OCI-LY7 (cell line): Measurements from ENCODE around the gene KIAA1671. TPM values are rescaled to one million over a fixed set of nuclear protein-coding genes. Genes with fewer than 3 reads are reported as not detected.

Experiments
- BruUV-seq: library from RNA; stranded (reverse); fragments of 400-500 nt; replicated peaks from 2 replicates; lab custom pipeline; 2021; lab: Mats Ljungman, UMichigan
- CTCF ChIA-PET: fragments of 300-600 bp; sonication (Branson Sonifier 250); formaldehyde crosslinking; loops from one replicate; lab custom pipeline; 2022; ENCODE audit warnings: antibody characterized with exemption; ENCODE audit not compliant: unreplicated experiment; lab: Charles Lee
- POLR2A ChIA-PET: fragments of 300-600 bp; sonication (Branson Sonifier 250); formaldehyde crosslinking; loops from one replicate; lab custom pipeline; 2022; ENCODE audit warnings: antibody characterized with exemption; lab: Charles Lee
- DNase-seq: peaks from one replicate; pipeline ENCODE4 v3.0.0-alpha.2; 2015; ENCODE audit warnings: low spot score
- H2AFZ ChIP-seq: fragments of 200-600 bp; sonication (generic), shearing (Covaris generic); 2 replicates; pipeline ENCODE4 v1.6.1; 2014; ENCODE audit warnings: mild to moderate bottlenecking, antibody characterized with exemption, low read length, moderate library complexity
- H3K27ac ChIP-seq: fragments of 200-600 bp; sonication (generic); 2 replicates; pipeline ENCODE4 v1.5.1; 2014; ENCODE audit warnings: mixed run types, low read depth, mild to moderate bottlenecking, moderate library complexity, low read length, inconsistent platforms; ENCODE audit not compliant: poor library complexity, severe bottlenecking
- H3K36me3 ChIP-seq: fragments of 200-600 bp; sonication (generic); 2 replicates; pipeline ENCODE4 v1.6.1; 2014; ENCODE audit warnings: mild to moderate bottlenecking, antibody characterized with exemption, low read length, moderate library complexity, mixed read lengths; ENCODE audit not compliant: insufficient read depth
- H3K4me1 ChIP-seq: fragments of 200-600 bp; sonication (generic); 2 replicates; pipeline ENCODE4 v1.5.1; 2014; ENCODE audit warnings: mild to moderate bottlenecking, low read length; ENCODE audit not compliant: insufficient read depth, poor library complexity, severe bottlenecking
- H3K4me2 ChIP-seq: fragments of 200-600 bp; sonication (generic); 2 replicates; pipeline ENCODE4 v1.6.1; 2014; ENCODE audit warnings: mild to moderate bottlenecking, low read length
- H3K4me3 ChIP-seq: fragments of 200-600 bp; sonication (generic); 2 replicates; pipeline ENCODE4 v1.5.1; 2014; ENCODE audit warnings: mild to moderate bottlenecking, low read depth, low read length; ENCODE audit not compliant: poor library complexity, severe bottlenecking
- H3K79me2 ChIP-seq: fragments of 200-600 bp; sonication (generic); 2 replicates; pipeline ENCODE4 v1.6.1; 2016; ENCODE audit warnings: low read depth, mild to moderate bottlenecking, low read length, moderate library complexity, mixed read lengths; ENCODE audit not compliant: insufficient read depth
- H3K9me2 ChIP-seq: fragments of 200-600 bp; sonication (generic); 2 replicates; pipeline ENCODE4 v1.6.1; 2016; ENCODE audit warnings: mild to moderate bottlenecking, low read length, mixed read lengths; ENCODE audit not compliant: insufficient read depth
- H3K9me3 ChIP-seq: fragments of 200-600 bp; sonication (generic); 2 replicates; pipeline ENCODE4 v1.6.1; 2014; ENCODE audit warnings: mild to moderate bottlenecking, mixed run types, low read length, mixed read lengths
- H4K20me1 ChIP-seq: fragments of 200-600 bp; sonication (generic); 2 replicates; pipeline ENCODE4 v1.6.1; 2014; ENCODE audit warnings: mild to moderate bottlenecking, antibody characterized with exemption, low read length, moderate library complexity, mixed read lengths; ENCODE audit not compliant: insufficient read depth
- CTCF ChIP-seq: fragments of 200-600 bp; sonication (generic); conservative IDR thresholded peaks from 2 replicates; pipeline ENCODE4 v1.5.1; 2014; ENCODE audit warnings: mild to moderate bottlenecking, antibody characterized with exemption, low read length, moderate library complexity, mixed read lengths
- EZH2phosphoT487 ChIP-seq: fragments of 200-600 bp; sonication (generic); IDR thresholded peaks from 2 replicates; pipeline ENCODE4 v1.6.1; 2018; ENCODE audit warnings: low read depth, borderline replicate concordance, mild to moderate bottlenecking, mixed run types, antibody characterized with exemption, low read length, moderate library complexity, mixed read lengths
- intact Hi-C: fragments of 100-400 bp; cut with micrococcal nuclease; formaldehyde crosslinking; loops from one replicate; pipeline ENCODE4 v1.10.0; 2022; ENCODE audit not compliant: unreplicated experiment
- total RNA-seq, 2 experiments: library from RNA; depleted of rRNA in 1 of 2; stranded (reverse); fragments of >200 nt in 1 of 2; shearing (Covaris generic) in 1 of 2; gene quantifications; 2 replicates each; pipeline ENCODE4 v1.2.3, GENCODE V29; 2014 to 2022

The KIAA1671 gene
- total RNA-seq, 2 experiments from 2014 or later, result not detected

- CTCF ChIA-PET, result no interaction called here
- Histone ChIP-seq H3K27ac (no peak overlapping the region), H3K4me1 (no peaks in the 10 kb centered on the region), H3K4me2 (no peak overlapping the region), H3K79me2 (no peaks in the 10 kb centered on the region), H3K36me3 (no peaks in the 10 kb centered on the region), H2AFZ (no peak overlapping the region), H3K4me3 (no peak overlapping the region), H4K20me1 (no peaks in the 10 kb centered on the region), H3K9me3 (no peaks in the 10 kb centered on the region), H3K9me2 (no peaks in the 10 kb centered on the region)
- intact Hi-C loops, result no loop called here
- POLR2A ChIA-PET, result no interaction called here
- no peak for DNase-seq
- TF ChIP-seq EZH2phosphoT487, result no peak
- no peak for TF ChIP-seq CTCF
- no TSS peak for BruUV-seq
These were observed 8.8 kb downstream of the KIAA1671 start for GRCh38 chr22:24961217-24961844.

GRCh38 chr22:24962094-24962493 is 9.6 kb downstream of the KIAA1671 start:
- Histone ChIP-seq H3K9me2 (no peaks in the 10 kb centered on the region), H3K9me3 (no peaks in the 10 kb centered on the region), H3K4me2 (no peak overlapping the region), H3K79me2 (no peaks in the 10 kb centered on the region), H3K4me3 (no peak overlapping the region), H3K4me1 (no peaks in the 10 kb centered on the region), H3K36me3 (no peaks in the 10 kb centered on the region), H2AFZ (no peak overlapping the region), H4K20me1 (no peaks in the 10 kb centered on the region), H3K27ac (no peak overlapping the region)
- CTCF ChIA-PET, result no interaction called here
- no peak for DNase-seq
- TF ChIP-seq EZH2phosphoT487 (no peak), CTCF (no peak)
- intact Hi-C loops, result no loop called here
- BruUV-seq, result no TSS peak
- POLR2A ChIA-PET, result interaction anchor here (0.8 kb wide), 1 partner anchor 30 kb away, joined by 3 read pairs; no protein-coding TSS in a partner anchor

- no peak for TF ChIP-seq CTCF
- TF ChIP-seq EZH2phosphoT487, result no peak
- no peak for DNase-seq
- no peak overlapping the region for H3K4me2 ChIP-seq
- H4K20me1 ChIP-seq, result no peaks in the 10 kb centered on the region
- no peaks in the 10 kb centered on the region for H3K36me3 ChIP-seq
- no peaks in the 10 kb centered on the region for H3K9me2 ChIP-seq
- H2AFZ ChIP-seq, result no peak overlapping the region
- no peak overlapping the region for H3K27ac ChIP-seq
- POLR2A ChIA-PET, result no interaction called here
- H3K79me2 ChIP-seq, result no peaks in the 10 kb centered on the region
- no peaks in the 10 kb centered on the region for H3K9me3 ChIP-seq
- H3K4me3 ChIP-seq, result no peak overlapping the region
- BruUV-seq, result no TSS peak
- H3K4me1 ChIP-seq, result no peaks in the 10 kb centered on the region
- CTCF ChIA-PET, result no interaction called here
- intact Hi-C loops, result no loop called here
These were observed 10.3 kb downstream of the KIAA1671 start for GRCh38 chr22:24962835-24963234.
